ENCODE results near the gene PRCC.
"Not testable (repeated sequence)": the region's sequence is repeated elsewhere in the genome, so short reads cannot be mapped to it uniquely, and the experiment has no call there.

Gene PRCC

DNA sequence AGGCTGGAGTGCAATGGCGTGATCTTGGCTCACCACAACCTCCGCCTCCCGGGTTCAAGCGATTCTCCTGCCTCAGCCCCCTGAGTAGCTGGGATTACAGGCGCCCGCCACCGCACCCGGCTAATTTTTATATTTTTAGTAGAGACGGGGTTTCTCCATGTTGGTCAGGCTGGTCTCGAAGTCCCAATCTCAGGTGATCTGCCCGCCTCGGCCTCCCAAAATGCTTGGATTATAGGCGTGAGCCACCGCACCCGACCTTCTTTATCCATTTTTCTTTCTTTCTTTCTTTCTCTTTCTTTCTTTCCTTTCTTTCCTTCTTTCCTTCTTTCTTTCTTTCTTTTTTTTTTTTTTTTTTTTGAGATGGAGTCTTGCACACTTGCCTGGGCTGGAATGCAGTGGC is 2.2 kb upstream of the PRCC start:
- not testable (repeated sequence) for H3K9ac ChIP-seq (ENCODE audit: low read depth, low read length, poor library complexity); H3K4me2 ChIP-seq (ENCODE audit: insufficient read depth, low read length, poor library complexity, severe bottlenecking); H3K9me3 ChIP-seq (replicated peaks in 1 of 2; ENCODE audit: control insufficient read depth in 2 of 2, insufficient read depth in 1 of 2, low read depth in 1 of 2, low read length in 2 of 2); H3K23ac ChIP-seq (ENCODE audit: low read depth, low read length, poor library complexity); H4K91ac ChIP-seq (ENCODE audit: low read depth, low read length, poor library complexity); H2BK5ac ChIP-seq (ENCODE audit: low read length); H3K79me1 ChIP-seq (ENCODE audit: low read depth, low read length); H3K27ac ChIP-seq (replicated peaks; ENCODE audit: low read length); H3K18ac ChIP-seq (ENCODE audit: low read length); H2BK15ac ChIP-seq (ENCODE audit: low read length); H3K4ac ChIP-seq (ENCODE audit: low read length); H4K8ac ChIP-seq (ENCODE audit: low read depth, low read length); H3K14ac ChIP-seq (ENCODE audit: low read length); H3K4me3 ChIP-seq (ENCODE audit: low read length in 2 of 2); H2AFZ ChIP-seq (ENCODE audit: low read length); DNase-seq (ENCODE audit: low spot score); H2BK12ac ChIP-seq (ENCODE audit: low read length); H3K27me3 ChIP-seq (ENCODE audit: control insufficient read depth in 3 of 3, insufficient read depth in 3 of 3, low read depth in 1 of 3, low read length in 3 of 3); H2BK120ac ChIP-seq (ENCODE audit: low read depth, low read length); H2AK5ac ChIP-seq (ENCODE audit: low read depth, low read length)
- H3K36me3 ChIP-seq (replicated peaks in 1 of 2; ENCODE audit: control insufficient read depth in 2 of 2, insufficient read depth in 2 of 2, low read length in 2 of 2), result peaks cover 0 to 12% of the 10 kb centered on the region in 2 donors
- H3K4me1 ChIP-seq (ENCODE audit: control insufficient read depth in 2 of 2, insufficient read depth in 1 of 2, low read depth in 1 of 2, low read length in 2 of 2), result peaks cover 14 to 16% of the 10 kb centered on the region in 2 donors
- WGBS, 2 donors (ENCODE audit: extremely low coverage in 2 of 2, insufficient read length in 2 of 2, insufficient replicate concordance in 1 of 2), result no CpG with 5 or more reads among the region's 15 CpGs

DNA sequence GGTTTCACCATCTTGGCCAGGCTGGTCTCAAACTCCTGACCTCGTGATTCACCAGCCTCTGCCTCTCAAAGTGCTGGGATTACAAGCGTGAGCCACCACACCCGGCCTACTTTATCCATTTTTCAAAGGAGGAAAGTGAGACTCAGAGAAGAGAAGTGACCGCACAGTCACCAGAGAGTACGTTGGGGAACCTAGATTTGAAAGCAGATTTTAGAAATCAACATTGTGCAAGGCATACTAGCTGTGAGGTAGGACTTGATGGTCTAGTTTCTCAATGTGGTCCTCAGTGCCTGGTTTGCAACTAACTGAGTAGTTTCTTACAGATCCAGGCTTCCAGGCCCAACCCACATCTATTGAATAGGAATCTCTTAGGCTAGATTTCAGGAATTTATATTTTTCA is 1.7 kb upstream of the PRCC start:
- DNase-seq (ENCODE audit: low spot score), result no peak
- no peak overlapping the region for H3K27ac ChIP-seq (replicated peaks; ENCODE audit: low read length)

DNA sequence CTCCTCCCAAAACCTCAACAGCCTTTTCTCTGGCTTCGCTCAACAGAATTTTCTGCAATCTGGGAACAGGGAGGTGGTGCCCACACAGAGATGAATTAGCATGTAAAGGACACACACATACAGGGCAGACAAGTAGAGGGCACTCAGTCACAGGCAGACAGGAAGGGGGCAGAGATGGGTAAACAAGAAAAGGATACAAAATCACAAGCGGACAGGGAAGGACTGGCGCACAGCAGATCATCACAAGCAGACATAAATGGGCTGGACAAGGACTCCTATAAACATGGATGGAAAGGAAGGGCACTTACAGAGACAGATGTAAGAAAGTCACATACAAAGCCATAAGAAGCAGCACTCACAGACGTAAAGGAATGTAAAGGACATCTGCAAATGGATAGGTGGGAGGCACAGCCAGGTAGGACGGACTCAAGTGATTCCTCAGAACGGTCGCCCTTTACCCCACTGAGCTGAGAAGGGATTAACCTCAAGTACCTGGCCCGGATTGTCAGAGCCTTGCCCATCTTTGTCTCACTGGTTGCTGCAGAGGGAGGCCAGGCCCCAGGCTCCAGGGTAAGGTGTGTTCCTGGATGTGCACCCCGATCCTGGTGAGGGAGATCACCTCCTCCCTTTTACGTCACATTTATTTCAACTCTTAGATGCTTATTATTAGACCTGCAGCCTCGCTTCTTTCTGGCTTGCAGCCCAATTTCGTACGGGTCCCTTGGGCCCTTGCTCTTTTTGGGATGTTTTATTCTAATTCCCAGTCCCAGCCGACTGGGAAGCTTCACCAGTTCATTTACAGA is 836 bp upstream of the PRCC start:
- Histone ChIP-seq H2AFZ (ENCODE audit: low read length) (peak overlapping the region; percentile 79), H3K9me3 (replicated peaks in 1 of 2; ENCODE audit: control insufficient read depth in 2 of 2, insufficient read depth in 1 of 2, low read depth in 1 of 2, low read length in 2 of 2) (no peaks in the 10 kb centered on the region), H3K27ac (replicated peaks; ENCODE audit: low read length) (no peak overlapping the region), H2BK15ac (ENCODE audit: low read length) (no peak overlapping the region), H3K9ac (ENCODE audit: low read depth, low read length, poor library complexity) (peak overlapping the region; percentile 14), H4K8ac (ENCODE audit: low read depth, low read length) (no peak overlapping the region), H2BK120ac (ENCODE audit: low read depth, low read length) (no peak overlapping the region), H3K4ac (ENCODE audit: low read length) (no peak overlapping the region), H2BK12ac (ENCODE audit: low read length) (no peak overlapping the region), H2AK5ac (ENCODE audit: low read depth, low read length) (no peak overlapping the region), H4K91ac (ENCODE audit: low read depth, low read length, poor library complexity) (no peak overlapping the region), H3K23ac (ENCODE audit: low read depth, low read length, poor library complexity) (no peak overlapping the region), H3K79me1 (ENCODE audit: low read depth, low read length) (peaks cover 4% of the 10 kb centered on the region), H3K36me3 (replicated peaks in 1 of 2; ENCODE audit: control insufficient read depth in 2 of 2, insufficient read depth in 2 of 2, low read length in 2 of 2) (peaks cover 5 to 26% of the 10 kb centered on the region in 2 donors), H3K27me3 (ENCODE audit: control insufficient read depth in 3 of 3, insufficient read depth in 3 of 3, low read depth in 1 of 3, low read length in 3 of 3) (no peaks in the 10 kb centered on the region), H3K14ac (ENCODE audit: low read length) (no peak overlapping the region), H3K4me2 (ENCODE audit: insufficient read depth, low read length, poor library complexity, severe bottlenecking) (peak overlapping the region; percentile 63), H3K4me3 (ENCODE audit: low read length in 2 of 2) (peak overlapping the region; percentile 73 to 83), H3K18ac (ENCODE audit: low read length) (no peak overlapping the region), H2BK5ac (ENCODE audit: low read length) (no peak overlapping the region), H3K4me1 (ENCODE audit: control insufficient read depth in 2 of 2, insufficient read depth in 1 of 2, low read depth in 1 of 2, low read length in 2 of 2) (peaks cover 14 to 16% of the 10 kb centered on the region in 2 donors)
- DNase-seq (ENCODE audit: low spot score), result no peak
- no CpG with 5 or more reads among the region's 14 CpGs for WGBS, 2 donors (ENCODE audit: extremely low coverage in 2 of 2, insufficient read length in 2 of 2, insufficient replicate concordance in 1 of 2)

More for the DNA sequence above, 1.7 kb upstream of the PRCC start:
- Histone ChIP-seq H3K9me3 (replicated peaks in 1 of 2; ENCODE audit: control insufficient read depth in 2 of 2, insufficient read depth in 1 of 2, low read depth in 1 of 2, low read length in 2 of 2) (no peaks in the 10 kb centered on the region), H2AK5ac (ENCODE audit: low read depth, low read length) (no peak overlapping the region), H2AFZ (ENCODE audit: low read length) (peak overlapping the region; percentile 79), H2BK12ac (ENCODE audit: low read length) (no peak overlapping the region), H4K8ac (ENCODE audit: low read depth, low read length) (no peak overlapping the region), H3K27me3 (ENCODE audit: control insufficient read depth in 3 of 3, insufficient read depth in 3 of 3, low read depth in 1 of 3, low read length in 3 of 3) (no peaks in the 10 kb centered on the region), H2BK15ac (ENCODE audit: low read length) (no peak overlapping the region), H3K4me1 (ENCODE audit: control insufficient read depth in 2 of 2, insufficient read depth in 1 of 2, low read depth in 1 of 2, low read length in 2 of 2) (peaks cover 14 to 16% of the 10 kb centered on the region in 2 donors), H4K91ac (ENCODE audit: low read depth, low read length, poor library complexity) (no peak overlapping the region), H3K4me3 (ENCODE audit: low read length in 2 of 2) (peak overlapping the region in 1 of 2 donors; percentile 83), H2BK120ac (ENCODE audit: low read depth, low read length) (no peak overlapping the region), H3K18ac (ENCODE audit: low read length) (no peak overlapping the region), H3K4ac (ENCODE audit: low read length) (no peak overlapping the region), H3K9ac (ENCODE audit: low read depth, low read length, poor library complexity) (no peak overlapping the region), H2BK5ac (ENCODE audit: low read length) (no peak overlapping the region), H3K23ac (ENCODE audit: low read depth, low read length, poor library complexity) (no peak overlapping the region), H3K4me2 (ENCODE audit: insufficient read depth, low read length, poor library complexity, severe bottlenecking) (no peak overlapping the region), H3K79me1 (ENCODE audit: low read depth, low read length) (peaks cover 4% of the 10 kb centered on the region), H3K36me3 (replicated peaks in 1 of 2; ENCODE audit: control insufficient read depth in 2 of 2, insufficient read depth in 2 of 2, low read length in 2 of 2) (peaks cover 0 to 18% of the 10 kb centered on the region in 2 donors), H3K14ac (ENCODE audit: low read length) (no peak overlapping the region)
- no CpG with 5 or more reads among the region's 5 CpGs for WGBS, 2 donors (ENCODE audit: extremely low coverage in 2 of 2, insufficient read length in 2 of 2, insufficient replicate concordance in 1 of 2)

DNA sequence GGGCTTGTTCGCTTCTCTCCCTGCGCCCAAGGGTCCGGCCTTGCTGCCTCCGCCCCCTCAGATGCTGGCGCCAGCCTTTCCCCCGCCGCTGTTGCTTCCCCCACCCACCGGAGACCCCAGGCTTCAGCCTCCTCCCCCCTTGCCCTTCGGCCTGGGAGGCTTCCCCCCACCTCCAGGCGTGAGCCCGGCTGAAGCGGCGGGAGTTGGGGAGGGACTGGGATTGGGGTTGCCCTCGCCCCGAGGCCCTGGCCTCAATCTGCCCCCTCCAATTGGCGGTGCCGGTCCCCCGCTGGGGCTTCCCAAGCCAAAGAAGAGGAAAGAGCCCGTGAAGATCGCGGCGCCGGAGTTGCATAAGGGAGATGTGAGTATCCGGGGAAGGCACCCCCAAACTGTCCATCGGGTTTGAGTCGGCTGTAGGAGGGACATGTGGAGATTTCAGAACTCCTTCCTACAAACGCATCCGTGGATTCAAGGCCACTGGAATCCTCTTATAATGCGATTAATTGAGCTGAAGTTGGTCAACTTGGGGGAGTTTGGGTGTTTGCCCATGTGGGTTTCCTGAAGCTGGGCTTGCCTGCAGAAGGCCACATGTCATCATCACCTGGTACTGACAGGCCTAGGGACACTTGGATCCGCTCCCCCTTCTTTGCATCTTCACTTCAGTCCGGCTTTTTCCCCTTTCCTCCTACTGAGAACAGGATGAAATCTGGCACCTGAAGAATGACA is 707 bp downstream of the PRCC start:
- Histone ChIP-seq H3K27ac (replicated peaks; ENCODE audit: low read length) (peak overlapping the region; percentile 71), H2BK12ac (ENCODE audit: low read length) (no peak overlapping the region), H3K4me1 (ENCODE audit: control insufficient read depth in 2 of 2, insufficient read depth in 1 of 2, low read depth in 1 of 2, low read length in 2 of 2) (peaks cover 14 to 16% of the 10 kb centered on the region in 2 donors), H2AK5ac (ENCODE audit: low read depth, low read length) (peak overlapping the region; percentile 86), H4K91ac (ENCODE audit: low read depth, low read length, poor library complexity) (no peak overlapping the region), H3K9me3 (replicated peaks in 1 of 2; ENCODE audit: control insufficient read depth in 2 of 2, insufficient read depth in 1 of 2, low read depth in 1 of 2, low read length in 2 of 2) (no peaks in the 10 kb centered on the region), H4K8ac (ENCODE audit: low read depth, low read length) (no peak overlapping the region), H3K4me2 (ENCODE audit: insufficient read depth, low read length, poor library complexity, severe bottlenecking) (peak overlapping the region; percentile 79), H2BK15ac (ENCODE audit: low read length) (no peak overlapping the region), H3K27me3 (ENCODE audit: control insufficient read depth in 3 of 3, insufficient read depth in 3 of 3, low read depth in 1 of 3, low read length in 3 of 3) (no peaks in the 10 kb centered on the region), H3K36me3 (replicated peaks in 1 of 2; ENCODE audit: control insufficient read depth in 2 of 2, insufficient read depth in 2 of 2, low read length in 2 of 2) (peaks cover 5 to 41% of the 10 kb centered on the region in 2 donors), H3K4ac (ENCODE audit: low read length) (no peak overlapping the region), H3K4me3 (ENCODE audit: low read length in 2 of 2) (peak overlapping the region; percentile 83 to 93), H2BK120ac (ENCODE audit: low read depth, low read length) (no peak overlapping the region), H2BK5ac (ENCODE audit: low read length) (no peak overlapping the region), H3K23ac (ENCODE audit: low read depth, low read length, poor library complexity) (peak overlapping the region; percentile 87), H3K79me1 (ENCODE audit: low read depth, low read length) (peaks cover 4% of the 10 kb centered on the region), H3K9ac (ENCODE audit: low read depth, low read length, poor library complexity) (peak overlapping the region; percentile 98), H3K14ac (ENCODE audit: low read length) (peak overlapping the region; percentile 72), H2AFZ (ENCODE audit: low read length) (peak overlapping the region; percentile 57), H3K18ac (ENCODE audit: low read length) (peak overlapping the region; percentile 96)
- peak; percentile 49 for DNase-seq (ENCODE audit: low spot score)
- WGBS, 2 donors (ENCODE audit: extremely low coverage in 2 of 2, insufficient read length in 2 of 2, insufficient replicate concordance in 1 of 2), result no CpG with 5 or more reads among the region's 31 CpGs

Measured in neuronal stem cell (in vitro differentiated cells).